ENCODE measurements around the gene YIPF1. TPM values are rescaled to one million over a fixed set of nuclear protein-coding genes. Genes with fewer than 3 reads are reported as not detected.
A peak's percentile ranks its signal among the peaks of the same experiment; 100 is the strongest.

The YIPF1 gene
- polyA plus RNA-seq, 3 donors, result 24.4 to 51.9 (median 42.1) TPM

- Mint-ChIP-seq H3K27ac (no peak overlapping the region), H3K4me3 (no peak overlapping the region), H3K9me3 (peaks cover 0 to 2% (median 0%) of the 10 kb centered on the region in 7 donors), H3K36me3 (peaks cover 58 to 64% of the 10 kb centered on the region in 2 donors), H3K27me3 (ENCODE audit: low read depth in 3 of 3) (peaks cover 0 to 2% (median 2%) of the 10 kb centered on the region in 3 donors), H3K4me1 (no peaks in the 10 kb centered on the region)
- Histone ChIP-seq H3K27me3 (ENCODE audit: control insufficient read depth in 2 of 2, insufficient read depth in 2 of 2, low read length in 2 of 2) (no peaks in the 10 kb centered on the region), H3K4me2 (replicated peaks; ENCODE audit: extremely low read depth, low read length, poor library complexity, severe bottlenecking) (no peak overlapping the region), H3K9ac (ENCODE audit: insufficient read depth, low read length, poor library complexity, severe bottlenecking) (no peak overlapping the region), H3K27ac (ENCODE audit: low read depth in 1 of 2, low read length in 2 of 2) (no peak overlapping the region), H3K79me2 (ENCODE audit: insufficient read depth, low read length) (no peaks in the 10 kb centered on the region), H4K20me1 (ENCODE audit: insufficient read depth, low read length) (no peaks in the 10 kb centered on the region), H3K36me3 (replicated peaks in 1 of 2; ENCODE audit: control insufficient read depth in 1 of 2, insufficient read depth in 2 of 2, low read length in 2 of 2) (peaks cover 50 to 66% of the 10 kb centered on the region in 2 donors), H2AFZ (ENCODE audit: insufficient read depth, low read depth, low read length, poor library complexity, severe bottlenecking) (no peak overlapping the region), H3K4me3 (replicated peaks in 1 of 3; ENCODE audit: low read depth in 2 of 3, low read length in 3 of 3) (no peak overlapping the region), H3K9me3 (replicated peaks in 1 of 2; ENCODE audit: control insufficient read depth in 1 of 2, insufficient read depth in 1 of 2, low read length in 2 of 2) (peaks cover 0 to 2% of the 10 kb centered on the region in 2 donors), H3K4me1 (ENCODE audit: control insufficient read depth in 1 of 2, insufficient read depth in 2 of 2, low read length in 2 of 2) (no peaks in the 10 kb centered on the region)
- WGBS (ENCODE audit: insufficient coverage), result 100% methylated on average over 5 of the region's 9 CpGs
- no peak for TF ChIP-seq CTCF (IDR thresholded peaks at IDR 0.05)
- intact Hi-C loops (cut with micrococcal nuclease), result no loop called here
- DNase-seq, result no peak
These were observed 37.9 kb downstream of the YIPF1 start for GRCh38 chr1:53851571-53852285.

GRCh38 chr1:53850082-53850673, 39.4 kb downstream of the YIPF1 start:
- Histone ChIP-seq H3K79me2 (ENCODE audit: insufficient read depth, low read length) (no peaks in the 10 kb centered on the region), H3K4me1 (ENCODE audit: control insufficient read depth in 1 of 2, insufficient read depth in 2 of 2, low read length in 2 of 2) (no peaks in the 10 kb centered on the region), H2AFZ (ENCODE audit: insufficient read depth, low read depth, low read length, poor library complexity, severe bottlenecking) (no peak overlapping the region), H4K20me1 (ENCODE audit: insufficient read depth, low read length) (no peaks in the 10 kb centered on the region), H3K27me3 (ENCODE audit: control insufficient read depth in 2 of 2, insufficient read depth in 2 of 2, low read length in 2 of 2) (no peaks in the 10 kb centered on the region), H3K9me3 (replicated peaks in 1 of 2; ENCODE audit: control insufficient read depth in 1 of 2, insufficient read depth in 1 of 2, low read length in 2 of 2) (peaks cover 0 to 2% of the 10 kb centered on the region in 2 donors), H3K27ac (ENCODE audit: low read depth in 1 of 2, low read length in 2 of 2) (no peak overlapping the region), H3K36me3 (replicated peaks in 1 of 2; ENCODE audit: control insufficient read depth in 1 of 2, insufficient read depth in 2 of 2, low read length in 2 of 2) (peaks cover 35 to 51% of the 10 kb centered on the region in 2 donors), H3K9ac (ENCODE audit: insufficient read depth, low read length, poor library complexity, severe bottlenecking) (no peak overlapping the region), H3K4me2 (replicated peaks; ENCODE audit: extremely low read depth, low read length, poor library complexity, severe bottlenecking) (no peak overlapping the region), H3K4me3 (replicated peaks in 1 of 3; ENCODE audit: low read depth in 2 of 3, low read length in 3 of 3) (no peak overlapping the region)
- H3K36me3 Mint-ChIP-seq, result peaks cover 46 to 49% of the 10 kb centered on the region in 2 donors
- WGBS (ENCODE audit: insufficient coverage), result 100% methylated on average over 3 of the region's 7 CpGs
- no peaks in the 10 kb centered on the region for H3K4me1 Mint-ChIP-seq
- peaks cover 0 to 2% (median 2%) of the 10 kb centered on the region in 3 donors for H3K27me3 Mint-ChIP-seq (ENCODE audit: low read depth in 3 of 3)
- intact Hi-C loops (cut with micrococcal nuclease), result no loop called here
- DNase-seq, result no peak
- H3K27ac Mint-ChIP-seq, result peak overlapping the region in 1 of 7 donors; percentile 8
- no peak for TF ChIP-seq CTCF (IDR thresholded peaks at IDR 0.05)
- no peak overlapping the region for H3K4me3 Mint-ChIP-seq
- peaks cover 0 to 2% (median 0%) of the 10 kb centered on the region in 7 donors for H3K9me3 Mint-ChIP-seq
